Measurements from ENCODE around the gene ANK2.

ANK2 gene

GRCh38 chr4:113186913-113187312 is 137.5 kb downstream of the ANK2 start:
- no peaks in the 10 kb centered on the region for H3K4me1 ChIP-seq (ENCODE audit: insufficient read depth, low read length, poor library complexity, severe bottlenecking)
- no peak overlapping the region for H2AFZ ChIP-seq (ENCODE audit: low read length)
- no peaks in the 10 kb centered on the region for H4K20me1 ChIP-seq (ENCODE audit: insufficient read depth, low read length, poor library complexity, severe bottlenecking)
- no peak overlapping the region for H3K9ac ChIP-seq (ENCODE audit: low read depth, low read length, poor library complexity, severe bottlenecking)
- H3K9me2 ChIP-seq (replicated peaks; ENCODE audit: low read depth, low read length), result no peaks in the 10 kb centered on the region
- no peaks in the 10 kb centered on the region for H3F3A ChIP-seq (ENCODE audit: low read depth)
- H3K36me3 ChIP-seq (ENCODE audit: insufficient read depth, low read length), result no peaks in the 10 kb centered on the region
- no peak overlapping the region for H3K4me3 ChIP-seq (ENCODE audit: low read length, poor library complexity, severe bottlenecking)
- no peaks in the 10 kb centered on the region for H3K79me2 ChIP-seq (ENCODE audit: insufficient read depth, low read length)
- H3K4me2 ChIP-seq (ENCODE audit: low read depth, low read length, poor library complexity, severe bottlenecking), result no peak overlapping the region
- H3K27me3 ChIP-seq (ENCODE audit: insufficient read depth, low read length, poor library complexity, severe bottlenecking), result no peaks in the 10 kb centered on the region
- TF ChIP-seq CTCF (conservative IDR thresholded peaks at IDR 0.05; ENCODE audit: low read length), result no peak
- no peak for TF ChIP-seq EZH2phosphoT487 (IDR thresholded peaks at IDR 0.05; ENCODE audit: borderline replicate concordance)
- no peaks in the 10 kb centered on the region for H3K9me3 ChIP-seq (ENCODE audit: insufficient read depth, low read depth, low read length)

- Histone ChIP-seq H3K4me1 (ENCODE audit: insufficient read depth, low read length, poor library complexity, severe bottlenecking) (no peaks in the 10 kb centered on the region), H4K20me1 (ENCODE audit: insufficient read depth, low read length, poor library complexity, severe bottlenecking) (no peaks in the 10 kb centered on the region), H3K79me2 (ENCODE audit: insufficient read depth, low read length) (no peaks in the 10 kb centered on the region), H3K9me2 (replicated peaks; ENCODE audit: low read depth, low read length) (no peaks in the 10 kb centered on the region), H3K9me3 (ENCODE audit: insufficient read depth, low read depth, low read length) (no peaks in the 10 kb centered on the region), H3K9ac (ENCODE audit: low read depth, low read length, poor library complexity, severe bottlenecking) (no peak overlapping the region), H3F3A (ENCODE audit: low read depth) (no peaks in the 10 kb centered on the region), H3K4me3 (ENCODE audit: low read length, poor library complexity, severe bottlenecking) (no peak overlapping the region), H3K4me2 (ENCODE audit: low read depth, low read length, poor library complexity, severe bottlenecking) (no peak overlapping the region), H2AFZ (ENCODE audit: low read length) (no peak overlapping the region), H3K36me3 (ENCODE audit: insufficient read depth, low read length) (no peaks in the 10 kb centered on the region), H3K27me3 (ENCODE audit: insufficient read depth, low read length, poor library complexity, severe bottlenecking) (no peaks in the 10 kb centered on the region)
- TF ChIP-seq EZH2phosphoT487 (IDR thresholded peaks at IDR 0.05; ENCODE audit: borderline replicate concordance) (no peak), CTCF (conservative IDR thresholded peaks at IDR 0.05; ENCODE audit: low read length) (no peak)
Observed at GRCh38 chr4:113187358-113187757, 137.9 kb downstream of the ANK2 start.

- H3K4me3 ChIP-seq (ENCODE audit: low read length, poor library complexity, severe bottlenecking), result no peak overlapping the region
- H3K4me2 ChIP-seq (ENCODE audit: low read depth, low read length, poor library complexity, severe bottlenecking), result no peak overlapping the region
- no peaks in the 10 kb centered on the region for H3K36me3 ChIP-seq (ENCODE audit: insufficient read depth, low read length)
- H3K9me3 ChIP-seq (ENCODE audit: insufficient read depth, low read depth, low read length), result no peaks in the 10 kb centered on the region
- no peaks in the 10 kb centered on the region for H3F3A ChIP-seq (ENCODE audit: low read depth)
- no peaks in the 10 kb centered on the region for H3K4me1 ChIP-seq (ENCODE audit: insufficient read depth, low read length, poor library complexity, severe bottlenecking)
- TF ChIP-seq CTCF (conservative IDR thresholded peaks at IDR 0.05; ENCODE audit: low read length), result no peak
- no peak for TF ChIP-seq EZH2phosphoT487 (IDR thresholded peaks at IDR 0.05; ENCODE audit: borderline replicate concordance)
- H3K9ac ChIP-seq (ENCODE audit: low read depth, low read length, poor library complexity, severe bottlenecking), result no peak overlapping the region
- no peaks in the 10 kb centered on the region for H3K79me2 ChIP-seq (ENCODE audit: insufficient read depth, low read length)
- no peaks in the 10 kb centered on the region for H4K20me1 ChIP-seq (ENCODE audit: insufficient read depth, low read length, poor library complexity, severe bottlenecking)
- H3K27me3 ChIP-seq (ENCODE audit: insufficient read depth, low read length, poor library complexity, severe bottlenecking), result no peaks in the 10 kb centered on the region
- no peaks in the 10 kb centered on the region for H3K9me2 ChIP-seq (replicated peaks; ENCODE audit: low read depth, low read length)
- H2AFZ ChIP-seq (ENCODE audit: low read length), result no peak overlapping the region
Observed at GRCh38 chr4:113189546-113189945, 140.1 kb downstream of the ANK2 start.

All from Loucy (cell line).